Esophagus muscularis mucosa (tissue), 4 donors: ENCODE measurements around the gene ATF7IP2. TPM values are rescaled to one million over a fixed set of nuclear protein-coding genes. Genes with fewer than 3 reads are reported as not detected.

Experiments used
- DNase-seq: peaks from one replicate; pipeline ENCODE4 v3.0.0-alpha.2; 2017; ENCODE audit errors: extremely low spot score
- H3K27ac ChIP-seq, 4 donors: fragments of 200-600 bp; sonication (generic); replicated peaks in 1 of 4; 1 replicate in 3 of 4; 2 replicates in 1 of 4; pipeline ENCODE4 v1.5.1; 2016 to 2019; ENCODE audit warnings: mild to moderate bottlenecking in 1 of 4
- H3K27me3 ChIP-seq, 4 donors: fragments of 200-600 bp; sonication (generic); one replicate each; pipeline versions ENCODE4 v1.5.1 to v1.6.0; 2016 to 2019
- H3K36me3 ChIP-seq, 4 donors: fragments of 200-600 bp; sonication (generic); one replicate each; pipeline ENCODE4 v1.5.1; 2016 to 2019
- H3K4me1 ChIP-seq, 4 donors: fragments of 200-600 bp; sonication (generic); one replicate each; pipeline ENCODE4 v1.5.1; 2016 to 2019
- H3K4me3 ChIP-seq, 4 donors: fragments of 200-600 bp; sonication (generic); 1 replicate in 2 of 4; 2 replicates in 2 of 4; pipeline ENCODE4 v1.5.1; 2016 to 2019; ENCODE audit warnings: mild to moderate bottlenecking in 4 of 4, moderate library complexity in 1 of 4
- H3K9me3 ChIP-seq, 4 donors: fragments of 200-600 bp; sonication (generic); 1 replicate in 3 of 4; 2 replicates in 1 of 4; pipeline ENCODE4 v1.5.1; 2016 to 2019
- EP300 ChIP-seq: sonication (generic); formaldehyde crosslinking; IDR thresholded peaks from one replicate; pipeline ENCODE4 v1.6.1; 2017; ENCODE audit warnings: antibody characterized with exemption
- POLR2A ChIP-seq: fragments of 450-650 bp; IDR thresholded peaks from one replicate; pipeline ENCODE4 v1.6.1; 2017; ENCODE audit warnings: antibody characterized with exemption, moderate library complexity, mild to moderate bottlenecking, low read depth
- POLR2AphosphoS5 ChIP-seq, 2 donors: sonication (generic); formaldehyde crosslinking; IDR thresholded peaks; one replicate each; pipeline ENCODE4 v1.6.1; 2017; ENCODE audit warnings: antibody characterized with exemption in 2 of 2
- WGBS: methylation state at CpG from one replicate; pipeline ENCODE4 v1.1.5; 2018; 5-methylcytosine and 5-hydroxymethylcytosine counted together
- intact Hi-C: fragments of 100-400 bp; cut with DNase I; formaldehyde crosslinking; loops from one replicate; pipeline ENCODE4 v1.15.1; 2023
- total RNA-seq, 4 donors: library from RNA; depleted of rRNA; stranded (reverse); fragments of >200 nt; gene quantifications; one replicate each; pipeline versions ENCODE4 v1.1.0 to v1.2.1, GENCODE V29; 2016
- TF ChIP-seq, protein P1 (sequence below), 3 experiments: fragments of 200-600 bp in 2 of 3; fragments of 450-650 bp in 1 of 3; sonication (generic) in 2 of 3; IDR thresholded peaks; one replicate each; pipeline ENCODE4 v1.5.1; 2017 to 2019; ENCODE audit warnings: antibody characterized with exemption in 3 of 3, mild to moderate bottlenecking in 2 of 3, moderate library complexity in 1 of 3

The ATF7IP2 gene
- total RNA-seq, 4 donors from 2014 or later = 4.1 to 8.3 (median 6.3) TPM

- H3K4me1 ChIP-seq = no peaks in the 10 kb centered on the region
- H3K4me3 ChIP-seq = no peak overlapping the region
- H3K9me3 ChIP-seq = peaks cover 0 to 10% (median 5%) of the 10 kb centered on the region in 4 donors
- TF ChIP-seq POLR2AphosphoS5 (IDR thresholded peaks at IDR 0.05) (no peak), POLR2A (no peak), EP300 (no peak)
- TF ChIP-seq, protein P1, sequence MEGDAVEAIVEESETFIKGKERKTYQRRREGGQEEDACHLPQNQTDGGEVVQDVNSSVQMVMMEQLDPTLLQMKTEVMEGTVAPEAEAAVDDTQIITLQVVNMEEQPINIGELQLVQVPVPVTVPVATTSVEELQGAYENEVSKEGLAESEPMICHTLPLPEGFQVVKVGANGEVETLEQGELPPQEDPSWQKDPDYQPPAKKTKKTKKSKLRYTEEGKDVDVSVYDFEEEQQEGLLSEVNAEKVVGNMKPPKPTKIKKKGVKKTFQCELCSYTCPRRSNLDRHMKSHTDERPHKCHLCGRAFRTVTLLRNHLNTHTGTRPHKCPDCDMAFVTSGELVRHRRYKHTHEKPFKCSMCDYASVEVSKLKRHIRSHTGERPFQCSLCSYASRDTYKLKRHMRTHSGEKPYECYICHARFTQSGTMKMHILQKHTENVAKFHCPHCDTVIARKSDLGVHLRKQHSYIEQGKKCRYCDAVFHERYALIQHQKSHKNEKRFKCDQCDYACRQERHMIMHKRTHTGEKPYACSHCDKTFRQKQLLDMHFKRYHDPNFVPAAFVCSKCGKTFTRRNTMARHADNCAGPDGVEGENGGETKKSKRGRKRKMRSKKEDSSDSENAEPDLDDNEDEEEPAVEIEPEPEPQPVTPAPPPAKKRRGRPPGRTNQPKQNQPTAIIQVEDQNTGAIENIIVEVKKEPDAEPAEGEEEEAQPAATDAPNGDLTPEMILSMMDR (IDR thresholded peaks at IDR 0.05) = no peak
- intact Hi-C loops = no loop called here
- peaks cover 2 to 25% (median 15%) of the 10 kb centered on the region in 4 donors for H3K36me3 ChIP-seq
- no peak for DNase-seq
- WGBS = 94% methylated on average over 12 of the region's 12 CpGs
- H3K27me3 ChIP-seq = no peaks in the 10 kb centered on the region
- H3K27ac ChIP-seq = no peak overlapping the region
Observed at GRCh38 chr16:10485698-10486382, 100.0 kb downstream of the ATF7IP2 start.

- peaks cover 0 to 3% (median 2%) of the 10 kb centered on the region in 4 donors for H3K36me3 ChIP-seq
- H3K9me3 ChIP-seq = peaks cover 0 to 22% (median 8%) of the 10 kb centered on the region in 4 donors
- H3K27me3 ChIP-seq = no peaks in the 10 kb centered on the region
- H3K27ac ChIP-seq = no peak overlapping the region
- no peak for DNase-seq
- no peaks in the 10 kb centered on the region for H3K4me1 ChIP-seq
- no peak overlapping the region for H3K4me3 ChIP-seq
- 63% methylated on average over 1 of the region's 1 CpG for WGBS
- intact Hi-C loops = no loop called here
- TF ChIP-seq POLR2A (no peak), POLR2AphosphoS5 (IDR thresholded peaks at IDR 0.05) (no peak)
- TF ChIP-seq, protein P1 (IDR thresholded peaks at IDR 0.05) = no peak
Observed at GRCh38 chr16:10490141-10490540, 104.3 kb downstream of the ATF7IP2 start.

DNA sequence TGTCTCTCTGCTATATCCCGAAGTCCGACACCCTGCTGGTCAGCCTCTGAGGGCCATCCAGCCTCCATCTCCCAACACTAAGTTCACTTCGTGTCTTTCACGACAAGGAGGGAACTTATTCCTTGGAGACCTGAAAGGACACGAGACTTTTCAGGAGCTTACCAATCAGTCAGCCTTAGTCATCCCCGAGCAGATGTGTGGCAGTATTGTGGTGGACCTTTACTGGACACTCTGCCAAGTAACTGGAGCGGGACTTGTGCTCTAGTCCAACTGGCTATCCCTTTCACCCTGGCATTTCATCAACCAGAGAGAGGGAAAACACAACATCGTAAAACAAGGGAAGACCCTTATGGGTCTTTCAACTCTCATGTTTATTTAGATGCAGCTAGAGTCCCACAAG lies 107.4 kb downstream of the ATF7IP2 start:
- DNase-seq = no peak
- H3K27me3 ChIP-seq = no peaks in the 10 kb centered on the region
- H3K36me3 ChIP-seq = peaks cover 0 to 4% (median 0%) of the 10 kb centered on the region in 4 donors
- WGBS = 96% methylated on average over 8 of the region's 8 CpGs
- no peaks in the 10 kb centered on the region for H3K4me1 ChIP-seq
- no peak overlapping the region for H3K27ac ChIP-seq
- H3K9me3 ChIP-seq = peaks cover 0 to 17% (median 10%) of the 10 kb centered on the region in 4 donors
- intact Hi-C loops = no loop called here
- TF ChIP-seq POLR2AphosphoS5 (IDR thresholded peaks at IDR 0.05) (no peak), POLR2A (no peak), EP300 (no peak)
- no peak overlapping the region for H3K4me3 ChIP-seq

DNA sequence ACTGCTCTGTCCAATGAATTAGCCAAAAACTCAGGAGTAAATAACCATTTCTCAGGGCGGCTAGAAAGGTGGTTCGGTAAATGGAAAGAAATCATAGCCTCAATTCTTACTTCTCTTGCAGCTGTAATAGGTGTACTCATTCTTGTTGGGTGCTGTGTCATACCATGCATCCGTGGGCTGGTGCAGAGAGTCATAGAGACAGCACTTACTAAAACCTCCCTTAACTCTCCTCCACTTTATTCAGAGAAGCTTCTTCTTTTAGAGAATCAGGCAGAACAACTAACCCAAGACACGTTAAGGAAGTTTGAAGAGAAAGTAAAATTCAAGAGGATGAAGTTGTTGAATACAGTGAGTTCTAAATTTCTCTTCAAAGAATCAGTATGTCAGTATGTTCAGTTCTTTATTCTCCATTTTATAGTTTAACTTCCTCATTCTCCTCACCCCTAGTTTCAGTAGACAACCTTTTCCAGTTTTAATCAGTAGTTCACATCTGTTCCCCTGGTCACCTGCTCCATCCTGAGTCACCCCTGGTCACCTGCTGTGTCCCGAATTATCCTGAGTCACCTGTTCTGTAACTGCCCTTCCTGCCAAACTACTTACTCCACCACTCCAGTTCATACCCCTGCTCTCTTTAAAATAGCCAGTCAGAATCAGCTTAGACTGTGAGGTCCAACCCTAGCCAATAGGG lies 108.6 kb downstream of the ATF7IP2 start:
- Histone ChIP-seq H3K4me1 (no peaks in the 10 kb centered on the region), H3K9me3 (peaks cover 0 to 17% (median 10%) of the 10 kb centered on the region in 4 donors), H3K27me3 (no peaks in the 10 kb centered on the region), H3K36me3 (peaks cover 0 to 4% (median 0%) of the 10 kb centered on the region in 4 donors), H3K4me3 (no peak overlapping the region), H3K27ac (no peak overlapping the region)
- no peak for DNase-seq
- intact Hi-C loops = no loop called here
- 74% methylated on average over 5 of the region's 5 CpGs for WGBS
- TF ChIP-seq POLR2A (no peak), EP300 (no peak), POLR2AphosphoS5 (IDR thresholded peaks at IDR 0.05) (no peak)
- TF ChIP-seq, protein P1 (IDR thresholded peaks at IDR 0.05) = no peak

DNA sequence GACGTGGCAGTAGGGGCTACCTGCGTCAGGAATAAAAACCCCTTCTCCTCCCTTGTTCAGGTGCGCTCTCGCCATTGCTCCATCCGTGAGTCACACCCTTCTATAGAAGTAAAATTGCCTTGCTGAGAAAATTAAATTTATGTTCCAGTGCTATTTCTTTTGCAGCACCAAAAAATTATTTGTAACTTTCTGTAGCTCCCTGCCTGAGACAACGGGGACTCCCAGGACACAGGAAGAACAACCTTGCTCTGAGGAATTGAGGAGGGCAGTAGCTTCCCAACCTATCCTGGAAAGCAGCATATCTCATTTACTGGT lies 109.1 kb downstream of the ATF7IP2 start:
- Histone ChIP-seq H3K4me3 (no peak overlapping the region), H3K27me3 (no peaks in the 10 kb centered on the region), H3K4me1 (no peaks in the 10 kb centered on the region), H3K9me3 (peaks cover 0 to 17% (median 10%) of the 10 kb centered on the region in 4 donors), H3K27ac (no peak overlapping the region), H3K36me3 (peaks cover 0 to 4% (median 0%) of the 10 kb centered on the region in 4 donors)
- intact Hi-C loops = no loop called here
- WGBS = 89% methylated on average over 6 of the region's 6 CpGs
- no peak for DNase-seq
- TF ChIP-seq POLR2AphosphoS5 (IDR thresholded peaks at IDR 0.05) (no peak), POLR2A (no peak), EP300 (no peak)
- TF ChIP-seq, protein P1 (IDR thresholded peaks at IDR 0.05) = no peak
